GM10266 (cell line): Measurements from ENCODE around the gene SLC4A9.

Experiments
- DNase-seq: peaks from one replicate; pipeline ENCODE4 v3.0.0; 2012; ENCODE audit errors: extremely low spot score
- CTCF ChIP-seq: IDR thresholded peaks from 2 replicates; pipeline ENCODE4 v1.5.1; 2012; ENCODE audit warnings: mild to moderate bottlenecking, low read depth; ENCODE audit not compliant: control insufficient read depth, insufficient read depth; ENCODE audit errors: missing control alignments

SLC4A9 gene

GRCh38 chr5:140327589-140327988, 32.4 kb upstream of the SLC4A9 start:
- DNase-seq = no peak
- no peak for TF ChIP-seq CTCF

- DNase-seq = no peak
- TF ChIP-seq CTCF = no peak
Observed at GRCh38 chr5:140328036-140328764, 31.8 kb upstream of the SLC4A9 start.

- no peak for TF ChIP-seq CTCF
- DNase-seq = no peak
Observed at GRCh38 chr5:140329739-140330481, 30.1 kb upstream of the SLC4A9 start.

GRCh38 chr5:140331638-140332037, 28.4 kb upstream of the SLC4A9 start:
- DNase-seq = no peak
- no peak for TF ChIP-seq CTCF

GRCh38 chr5:140336388-140336787, 23.6 kb upstream of the SLC4A9 start:
- no peak for DNase-seq
- TF ChIP-seq CTCF = no peak

- no peak for TF ChIP-seq CTCF
- DNase-seq = no peak
Observed at GRCh38 chr5:140337880-140338279, 22.1 kb upstream of the SLC4A9 start.

- no peak for DNase-seq
- no peak for TF ChIP-seq CTCF
Observed at GRCh38 chr5:140338336-140338735, 21.7 kb upstream of the SLC4A9 start.
